IMR-90 (cell line): ENCODE results near the gene FERMT2.

Source experiments
- BHLHE40 ChIP-seq: fragments of 150-350 bp; IDR thresholded peaks from 2 replicates; pipeline ENCODE4 v1.6.1; 2016; ENCODE audit warnings: mild to moderate bottlenecking, low read depth, low read length
- CEBPB ChIP-seq: IDR thresholded peaks from 2 replicates; pipeline ENCODE4 v1.6.1; 2012; ENCODE audit warnings: low read depth, low read length, improper control_type of control experiment
- CHD1 ChIP-seq: IDR thresholded peaks from 2 replicates; pipeline ENCODE4 v1.6.1; 2012; ENCODE audit warnings: low read depth, low read length, improper control_type of control experiment
- MAFK ChIP-seq: IDR thresholded peaks from 2 replicates; pipeline ENCODE4 v1.6.1; 2012; ENCODE audit warnings: low read depth, low read length, improper control_type of control experiment
- MAZ ChIP-seq: IDR thresholded peaks from 2 replicates; pipeline ENCODE4 v1.6.1; 2012; ENCODE audit warnings: low read depth, mild to moderate bottlenecking, low read length, improper control_type of control experiment, moderate library complexity, borderline replicate concordance
- MXI1 ChIP-seq: IDR thresholded peaks from 2 replicates; pipeline ENCODE4 v1.6.1; 2012; ENCODE audit warnings: low read depth, mild to moderate bottlenecking, low read length, moderate library complexity, borderline replicate concordance
- NFE2L2 ChIP-seq: fragments of 150-350 bp; IDR thresholded peaks from 2 replicates; pipeline ENCODE4 v1.6.1; 2016; ENCODE audit warnings: low read depth, mild to moderate bottlenecking, low read length
- POLR2A ChIP-seq: IDR thresholded peaks from 2 replicates; pipeline ENCODE4 v1.6.1; 2012; ENCODE audit warnings: mild to moderate bottlenecking, low read depth, low read length
- RAD21 ChIP-seq: IDR thresholded peaks from 2 replicates; pipeline ENCODE4 v1.6.1; 2012; ENCODE audit warnings: low read length, improper control_type of control experiment
- RCOR1 ChIP-seq: IDR thresholded peaks from 2 replicates; pipeline ENCODE4 v1.6.1; 2012; ENCODE audit warnings: mild to moderate bottlenecking, low read length, improper control_type of control experiment; ENCODE audit not compliant: insufficient replicate concordance
- TF ChIP-seq, protein P1 (sequence below): fragments of 150-350 bp; IDR thresholded peaks from 2 replicates; pipeline ENCODE4 v1.6.1; 2017; ENCODE audit warnings: mild to moderate bottlenecking, antibody characterized with exemption, low read length, low read depth
- TF ChIP-seq, protein P2 (sequence below): conservative IDR thresholded peaks from 2 replicates; pipeline ENCODE4 v1.5.1; 2012; ENCODE audit warnings: mild to moderate bottlenecking, low read depth, low read length, improper control_type of control experiment

DNA sequence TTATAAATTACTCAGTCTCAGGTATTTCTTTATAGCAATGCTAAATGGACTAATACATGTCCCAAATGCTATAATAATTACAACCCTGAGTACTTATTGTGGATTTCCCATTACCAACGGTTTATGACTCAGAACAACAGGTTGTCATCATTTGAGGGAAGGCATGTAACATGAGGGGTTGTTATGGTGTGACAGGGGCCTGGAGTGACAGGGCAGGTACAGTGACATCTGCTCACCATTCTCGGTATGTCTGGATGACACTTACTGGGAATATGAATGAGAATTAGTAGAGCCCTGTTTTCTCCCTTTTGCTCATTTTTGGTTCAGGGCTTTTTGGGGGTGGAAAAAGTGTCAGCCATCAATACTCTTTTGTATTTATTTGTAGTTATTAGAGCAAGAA lies 36.2 kb upstream of the FERMT2 start:
- TF ChIP-seq, protein P1, sequence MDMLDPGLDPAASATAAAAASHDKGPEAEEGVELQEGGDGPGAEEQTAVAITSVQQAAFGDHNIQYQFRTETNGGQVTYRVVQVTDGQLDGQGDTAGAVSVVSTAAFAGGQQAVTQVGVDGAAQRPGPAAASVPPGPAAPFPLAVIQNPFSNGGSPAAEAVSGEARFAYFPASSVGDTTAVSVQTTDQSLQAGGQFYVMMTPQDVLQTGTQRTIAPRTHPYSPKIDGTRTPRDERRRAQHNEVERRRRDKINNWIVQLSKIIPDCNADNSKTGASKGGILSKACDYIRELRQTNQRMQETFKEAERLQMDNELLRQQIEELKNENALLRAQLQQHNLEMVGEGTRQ, result no peak
- TF ChIP-seq RCOR1, result no peak
- TF ChIP-seq, protein P2, sequence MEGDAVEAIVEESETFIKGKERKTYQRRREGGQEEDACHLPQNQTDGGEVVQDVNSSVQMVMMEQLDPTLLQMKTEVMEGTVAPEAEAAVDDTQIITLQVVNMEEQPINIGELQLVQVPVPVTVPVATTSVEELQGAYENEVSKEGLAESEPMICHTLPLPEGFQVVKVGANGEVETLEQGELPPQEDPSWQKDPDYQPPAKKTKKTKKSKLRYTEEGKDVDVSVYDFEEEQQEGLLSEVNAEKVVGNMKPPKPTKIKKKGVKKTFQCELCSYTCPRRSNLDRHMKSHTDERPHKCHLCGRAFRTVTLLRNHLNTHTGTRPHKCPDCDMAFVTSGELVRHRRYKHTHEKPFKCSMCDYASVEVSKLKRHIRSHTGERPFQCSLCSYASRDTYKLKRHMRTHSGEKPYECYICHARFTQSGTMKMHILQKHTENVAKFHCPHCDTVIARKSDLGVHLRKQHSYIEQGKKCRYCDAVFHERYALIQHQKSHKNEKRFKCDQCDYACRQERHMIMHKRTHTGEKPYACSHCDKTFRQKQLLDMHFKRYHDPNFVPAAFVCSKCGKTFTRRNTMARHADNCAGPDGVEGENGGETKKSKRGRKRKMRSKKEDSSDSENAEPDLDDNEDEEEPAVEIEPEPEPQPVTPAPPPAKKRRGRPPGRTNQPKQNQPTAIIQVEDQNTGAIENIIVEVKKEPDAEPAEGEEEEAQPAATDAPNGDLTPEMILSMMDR, result no peak
- no peak for TF ChIP-seq POLR2A
- TF ChIP-seq MAZ, result no peak
- no peak for TF ChIP-seq CHD1
- TF ChIP-seq RAD21, result no peak
- TF ChIP-seq NFE2L2, result no peak
- no peak for TF ChIP-seq MAFK
- no peak for TF ChIP-seq CEBPB
- no peak for TF ChIP-seq MXI1
- no peak for TF ChIP-seq BHLHE40
